ENCODE data around the gene GNPNAT1.

The GNPNAT1 gene

DNA sequence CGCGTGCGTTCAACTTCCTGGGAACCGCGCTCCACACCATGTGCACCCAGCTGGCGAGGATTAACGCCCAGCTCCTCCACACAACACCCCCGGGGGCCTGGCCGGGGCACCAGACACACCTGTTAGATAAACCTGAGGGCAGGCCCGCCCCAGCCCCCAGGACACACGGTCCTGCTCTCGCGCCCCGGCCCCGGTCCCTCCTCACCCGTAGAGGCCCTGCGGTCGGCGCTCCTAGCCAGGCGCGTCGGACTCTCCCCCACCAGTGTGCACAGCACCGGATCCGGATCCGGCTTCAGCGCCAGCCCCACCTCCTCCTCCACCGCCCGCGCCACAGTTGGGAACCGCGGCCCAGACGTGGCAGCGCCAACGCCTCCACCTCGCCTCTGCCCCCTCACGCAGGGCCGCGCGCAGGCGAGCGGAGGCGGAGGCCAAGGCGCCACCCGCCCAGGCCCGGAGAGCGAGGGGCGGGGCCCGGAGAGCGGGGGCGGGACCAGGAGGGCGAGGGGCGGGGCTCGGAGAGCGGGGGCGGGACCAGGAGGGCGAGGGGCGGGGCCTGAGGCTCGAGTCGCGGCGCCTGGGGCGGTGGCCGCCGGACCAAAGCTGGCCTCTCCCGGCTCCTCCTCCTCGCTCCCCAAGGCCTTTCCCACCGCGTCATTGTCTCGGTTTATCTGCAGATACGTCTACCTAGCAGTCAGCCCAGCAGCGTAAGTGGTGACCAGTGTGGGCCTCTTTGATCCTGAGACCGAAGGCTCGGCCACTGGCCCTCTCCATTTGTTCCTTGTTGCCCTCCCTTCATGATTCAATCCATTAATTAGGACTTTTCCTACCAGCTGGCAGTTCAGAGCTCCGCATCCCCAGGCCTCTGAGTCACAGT lies at the start of gene GNPNAT1:
Gene GNPNAT1, minus strand, starts transcription at position 385 of the 874 bp plus-strand sequence. CDS start 6,957 bp downstream, outside the sequence.
- DNase-seq (ENCODE audit: low spot score) = peak; percentile 91

DNA sequence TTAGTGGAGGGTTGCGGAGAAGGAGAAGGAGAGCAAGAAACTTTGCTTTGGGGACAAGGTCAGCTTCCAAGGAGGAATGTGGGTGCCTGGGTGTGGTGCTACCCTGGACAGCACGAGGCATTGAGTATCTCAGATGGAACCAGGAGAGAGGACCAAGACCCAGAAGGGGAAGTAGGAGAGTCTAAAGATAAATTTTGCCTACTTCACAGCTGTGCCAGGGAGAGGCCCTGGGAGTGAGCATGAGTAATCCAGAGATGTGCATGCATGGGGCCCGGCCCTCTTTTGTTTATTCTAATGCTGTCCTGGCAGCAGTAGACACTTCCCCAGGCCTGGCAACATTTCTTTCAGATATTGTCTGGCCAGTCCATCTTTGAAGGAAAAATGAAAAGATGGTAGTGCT lies 49.5 kb upstream of the GNPNAT1 start:
- DNase-seq (ENCODE audit: low spot score) = no peak

DNA sequence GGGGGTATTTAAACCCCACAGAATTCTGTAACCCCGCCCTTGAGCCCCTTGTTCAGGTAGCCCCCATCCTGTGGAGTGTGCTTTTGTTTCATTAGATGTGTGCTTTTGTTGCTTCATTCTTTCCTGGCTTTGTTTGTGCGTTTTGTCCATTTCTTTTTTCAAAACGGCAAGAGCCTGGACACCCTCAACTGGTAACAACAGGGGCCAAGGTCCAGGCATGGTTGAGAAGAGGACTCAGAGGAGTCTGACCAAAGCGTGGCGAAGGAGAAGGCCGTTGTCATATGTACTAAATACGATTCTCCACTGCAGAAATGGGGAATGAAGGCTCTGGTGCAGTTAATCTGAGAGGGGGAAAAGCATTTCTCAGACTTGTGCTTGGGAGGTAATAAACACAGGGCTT lies 46.0 kb upstream of the GNPNAT1 start:
- no peak for DNase-seq (ENCODE audit: low spot score)

DNA sequence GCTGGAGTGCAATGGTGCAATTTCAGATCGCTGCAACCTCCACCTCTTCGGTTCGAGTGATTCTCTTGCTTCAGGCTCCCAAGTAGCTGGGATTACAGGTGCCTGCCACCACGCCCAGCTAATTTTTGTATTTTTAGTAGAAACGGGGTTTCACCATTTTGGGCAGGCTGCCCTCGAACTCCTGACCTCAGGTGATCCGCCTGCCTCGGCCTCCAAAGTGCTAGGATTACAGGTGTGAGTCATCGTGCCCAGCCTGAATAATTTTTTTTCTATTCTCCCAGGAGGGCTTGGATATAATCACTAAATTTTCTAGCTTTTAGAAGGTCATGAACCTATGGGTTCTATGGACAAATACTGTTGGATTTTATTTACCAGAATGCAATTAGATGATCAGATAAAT lies 44.7 kb upstream of the GNPNAT1 start:
- DNase-seq (ENCODE audit: low spot score) = no peak

DNA sequence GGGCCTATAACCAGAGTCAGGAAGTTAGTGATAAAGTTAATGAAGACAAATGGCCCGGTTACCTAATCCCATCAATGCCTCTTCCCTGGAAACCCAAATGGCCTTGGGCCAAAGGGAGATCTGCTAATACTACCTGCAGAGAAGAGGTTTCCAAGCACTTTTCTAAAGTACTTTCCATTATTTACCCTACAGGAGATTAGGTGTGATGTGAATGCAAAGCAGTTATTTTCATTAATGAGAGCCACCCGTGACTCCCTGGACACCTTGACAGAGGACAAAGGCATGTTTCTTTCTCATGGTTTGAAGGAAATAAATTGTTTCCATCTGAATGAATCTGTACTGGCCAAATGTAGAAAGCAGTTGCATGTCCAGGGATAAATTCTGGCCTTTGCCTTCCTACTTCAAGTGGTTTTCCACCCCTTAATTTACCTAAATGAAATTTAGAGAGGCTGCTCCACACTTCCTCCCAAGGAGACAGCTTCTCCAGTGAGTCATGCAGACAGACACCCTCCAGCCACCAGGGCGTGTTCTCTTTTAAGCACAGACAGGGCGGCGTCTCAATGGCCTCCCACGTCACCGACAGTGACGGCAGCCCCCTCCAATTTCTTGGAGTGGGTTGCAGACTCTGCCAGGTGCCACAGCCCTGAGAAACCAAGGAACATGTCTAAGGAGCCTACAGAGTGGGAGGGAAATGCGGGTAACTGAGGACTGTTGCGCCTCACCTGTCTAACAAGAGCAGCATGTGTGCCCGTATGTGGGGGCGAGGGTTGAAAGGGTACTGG lies 43.9 kb upstream of the GNPNAT1 start:
- no peak for DNase-seq (ENCODE audit: low spot score)

DNA sequence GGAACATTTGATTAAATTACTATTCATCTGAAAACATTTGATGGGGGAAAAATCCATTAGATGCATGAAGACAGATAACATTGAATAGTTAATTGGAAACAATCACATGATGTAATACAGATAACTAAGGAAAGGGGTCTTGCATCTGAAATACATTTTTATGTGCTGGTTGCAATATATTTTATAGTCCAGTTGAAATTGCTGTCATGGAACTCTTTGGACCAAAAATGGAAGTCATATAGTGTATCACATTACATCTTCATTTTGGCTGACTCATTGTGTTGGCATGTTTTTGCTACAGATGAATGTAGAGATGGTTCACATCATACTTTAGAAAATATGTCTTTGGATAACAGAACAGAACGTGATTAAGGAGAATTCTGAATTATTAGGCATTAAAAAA lies 43.0 kb upstream of the GNPNAT1 start:
- no peak for DNase-seq (ENCODE audit: low spot score)

DNA sequence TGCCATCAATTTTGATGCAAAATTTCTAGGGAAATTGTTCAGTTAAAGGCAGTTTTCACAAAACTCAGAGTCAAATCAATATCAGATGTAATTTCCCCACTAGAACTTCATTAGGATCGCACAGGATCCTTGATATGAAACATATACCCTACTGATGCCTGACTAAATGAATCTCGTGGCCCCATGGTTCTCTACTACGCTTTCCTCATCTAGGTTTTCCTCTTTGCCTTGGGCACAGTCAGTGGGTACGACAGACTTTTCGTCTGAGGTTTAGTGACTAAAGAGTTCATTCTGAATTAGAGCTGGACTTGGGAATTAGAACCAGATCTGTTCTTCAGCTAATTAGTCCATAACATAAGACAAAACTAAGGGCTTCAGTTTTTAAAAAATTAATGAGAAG lies 42.5 kb upstream of the GNPNAT1 start:
- DNase-seq (ENCODE audit: low spot score) = no peak

DNA sequence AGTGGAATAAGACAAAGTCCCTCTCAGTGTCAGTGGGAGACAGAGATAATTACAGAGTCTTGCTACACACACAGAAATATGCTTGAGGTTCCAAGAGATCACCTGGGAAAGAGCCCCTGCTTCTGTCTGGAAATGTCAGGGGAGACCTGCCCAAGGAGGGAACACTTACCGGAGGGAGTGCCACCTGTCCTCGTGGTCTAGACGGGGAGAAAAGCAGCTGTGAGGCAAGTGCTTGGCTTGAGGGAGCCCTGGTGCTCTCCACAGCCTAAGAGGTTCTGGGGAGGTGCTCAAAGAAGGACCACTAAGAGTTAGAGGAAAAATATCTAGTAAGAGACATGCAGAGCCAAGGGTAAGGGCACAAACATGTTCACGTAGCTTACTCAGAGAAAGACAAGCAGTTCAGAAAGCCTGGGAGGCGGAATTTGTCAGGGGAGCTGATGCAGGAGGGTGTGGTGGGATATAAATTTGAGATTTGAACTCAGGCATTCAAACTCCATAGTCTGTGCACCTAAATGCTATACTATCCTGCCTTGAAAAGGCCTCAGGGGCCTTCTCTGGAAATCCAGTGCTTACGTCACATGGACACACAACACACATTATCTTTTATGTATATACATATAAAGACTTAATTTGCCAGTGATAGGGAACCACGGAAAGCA lies 38.2 kb upstream of the GNPNAT1 start:
- no peak for DNase-seq (ENCODE audit: low spot score)

DNA sequence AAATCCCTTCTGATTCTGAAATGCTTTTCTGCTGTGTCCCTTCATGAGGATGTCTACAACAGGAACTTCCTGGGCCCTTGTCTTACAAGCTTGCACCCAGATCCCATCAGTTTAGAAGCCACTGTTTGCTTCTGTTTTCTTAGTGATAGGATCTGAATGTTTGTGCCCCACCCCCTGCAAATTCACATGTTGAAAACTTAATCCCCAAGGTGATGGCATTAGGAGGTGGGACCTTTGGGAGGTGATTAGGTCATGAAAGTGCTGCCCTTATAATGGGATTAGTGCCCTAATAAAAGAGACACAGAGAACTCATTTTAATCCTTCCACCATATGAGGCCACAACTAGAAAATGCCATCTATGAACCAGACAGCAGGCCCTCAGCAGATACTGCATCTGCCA lies 36.0 kb upstream of the GNPNAT1 start:
- no peak for DNase-seq (ENCODE audit: low spot score)

DNA sequence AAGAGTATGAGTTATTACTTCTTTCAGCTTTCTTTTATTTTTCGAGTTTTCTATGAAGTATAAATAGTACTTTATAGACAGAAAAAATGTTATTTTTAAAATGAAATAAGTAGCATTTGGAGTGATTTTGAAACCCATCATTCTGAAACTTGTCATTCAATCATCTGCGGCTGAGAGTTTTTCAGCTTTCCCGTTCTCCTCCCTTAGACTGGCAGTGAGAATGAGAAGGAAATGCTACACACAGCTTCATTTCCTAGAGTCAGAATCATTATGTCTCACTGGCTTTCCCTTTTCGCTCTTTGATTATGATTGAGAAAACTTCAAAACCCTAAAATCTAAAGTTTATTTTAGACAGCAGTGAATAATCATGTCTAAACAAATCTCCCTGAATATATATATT lies 33.7 kb upstream of the GNPNAT1 start:
- no peak for DNase-seq (ENCODE audit: low spot score)

DNA sequence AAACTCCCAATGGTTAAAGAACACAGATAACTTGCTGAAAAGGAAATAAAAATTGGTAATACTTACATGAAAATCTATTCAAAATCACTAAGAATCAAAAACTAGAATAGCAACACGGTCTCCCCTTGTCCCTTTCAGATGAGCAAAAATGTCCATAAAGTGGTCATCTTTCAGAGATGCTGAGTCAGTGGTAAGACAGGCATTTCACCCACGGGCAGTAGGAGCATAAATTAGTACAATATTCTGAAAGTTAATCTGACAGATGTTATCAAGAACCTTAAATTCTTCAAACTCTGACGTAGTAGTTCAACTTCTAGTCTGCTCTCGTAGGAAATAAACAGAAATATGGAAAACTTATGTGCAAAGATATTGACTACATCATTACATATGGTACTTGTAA lies 33.1 kb upstream of the GNPNAT1 start:
- no peak for DNase-seq (ENCODE audit: low spot score)

DNA sequence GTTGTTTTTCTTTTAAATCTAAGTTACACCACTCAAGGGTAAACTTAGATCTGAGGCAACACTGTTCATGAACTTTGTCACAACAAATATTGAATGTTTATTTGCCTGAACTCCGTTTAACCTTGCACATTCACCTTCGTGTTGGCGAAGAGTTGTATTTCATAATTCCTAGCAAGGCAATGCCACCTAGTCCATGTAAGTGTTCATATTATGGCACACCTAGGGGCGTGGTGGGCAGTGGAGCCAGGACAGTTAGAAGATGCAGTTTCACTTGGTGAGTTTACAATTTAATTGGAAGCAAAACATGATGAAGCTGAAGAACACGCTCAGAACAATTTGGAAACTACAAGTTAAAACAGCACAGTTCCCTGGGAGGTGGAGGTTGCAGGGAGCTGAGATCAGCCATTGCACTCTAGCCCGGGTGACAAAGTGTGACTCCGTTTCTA lies 30.4 kb upstream of the GNPNAT1 start:
- no peak for DNase-seq (ENCODE audit: low spot score)

DNA sequence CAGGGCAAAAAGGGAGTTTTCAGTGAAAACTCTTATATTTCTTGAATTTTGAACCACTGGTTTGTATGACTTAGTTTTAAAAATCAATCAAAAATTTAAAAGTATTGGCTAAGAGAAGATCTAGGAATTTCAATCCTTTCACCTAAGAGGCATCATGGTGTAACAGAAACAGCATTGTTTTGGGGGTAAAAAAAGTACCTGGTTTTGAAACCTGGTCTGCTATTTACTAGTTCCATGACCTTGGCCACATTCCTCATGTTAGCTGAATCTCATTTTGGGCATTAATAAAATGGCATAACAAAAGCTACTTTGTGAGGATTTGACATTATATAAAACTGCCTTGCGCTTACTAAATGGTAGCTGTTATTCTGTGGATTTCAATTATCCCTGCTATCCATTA lies 16.7 kb upstream of the GNPNAT1 start:
- no peak for DNase-seq (ENCODE audit: low spot score)

DNA sequence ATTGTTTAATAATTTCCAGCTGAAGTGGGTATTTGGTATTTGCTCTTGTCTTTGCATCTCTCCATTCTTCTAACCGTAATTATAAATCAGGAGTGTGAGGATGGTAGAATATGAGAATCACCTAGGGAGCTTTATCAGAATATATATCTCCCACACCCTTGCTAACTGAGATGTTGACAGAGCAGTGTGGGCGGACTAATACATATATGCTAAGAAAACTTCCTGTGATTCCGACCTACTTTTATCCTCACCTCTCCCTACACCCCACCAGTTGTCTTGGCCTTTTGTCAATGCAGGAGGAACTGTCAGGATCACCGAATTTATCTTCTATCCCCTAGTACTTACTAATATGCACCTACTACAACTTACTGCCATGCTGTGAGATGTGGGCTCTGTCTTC lies 14.7 kb upstream of the GNPNAT1 start:
- no peak for DNase-seq (ENCODE audit: low spot score)

DNA sequence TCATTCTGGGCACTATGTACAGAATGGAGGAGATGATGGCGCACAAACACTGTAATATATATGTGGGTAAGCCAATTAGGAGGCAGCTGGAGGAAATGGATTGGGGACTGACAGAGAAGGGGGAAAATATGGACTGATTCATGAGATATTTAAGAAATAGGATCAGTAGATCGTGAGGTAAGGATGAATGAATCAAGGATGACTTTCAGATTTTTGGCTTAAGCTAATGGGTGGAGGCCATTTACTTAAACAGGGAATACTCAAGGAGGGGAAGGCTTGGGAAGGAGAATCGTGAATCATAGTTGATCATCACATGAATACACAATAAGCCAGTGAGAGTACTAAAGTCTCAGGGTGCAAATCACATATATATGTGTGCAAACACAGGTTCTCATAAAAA lies 11.2 kb upstream of the GNPNAT1 start:
- no peak for DNase-seq (ENCODE audit: low spot score)

DNA sequence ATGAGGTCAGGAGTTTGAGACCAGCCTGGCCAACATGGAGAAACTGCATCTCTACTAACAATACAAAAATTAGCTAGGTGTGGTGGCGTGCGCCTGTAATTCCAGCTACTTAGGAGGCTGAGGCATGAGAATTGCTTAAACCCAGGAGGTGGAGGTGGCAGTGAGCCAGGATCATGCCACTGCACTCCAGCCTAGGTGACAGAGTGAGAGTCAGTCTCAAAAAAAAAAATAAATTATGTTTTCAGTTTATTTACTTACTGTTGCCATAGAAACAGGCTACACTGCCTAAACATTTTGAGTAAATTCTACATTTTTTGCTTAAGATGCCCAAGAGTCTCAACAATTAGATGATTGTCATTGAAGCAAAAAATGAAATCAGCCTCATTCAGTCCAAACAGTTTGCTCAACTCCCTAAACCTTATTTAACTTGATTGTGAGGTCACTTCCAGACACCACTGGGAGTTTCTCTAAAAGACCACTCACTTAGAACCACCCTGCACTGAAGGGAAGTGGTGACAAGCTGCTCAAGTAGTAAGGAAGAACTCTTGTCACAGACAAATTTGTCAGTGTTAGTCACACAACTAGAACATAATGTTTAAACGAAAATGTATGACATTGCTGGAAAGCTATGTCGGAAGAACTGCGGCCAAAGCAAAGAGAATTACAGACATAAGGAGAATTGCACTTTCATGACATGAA lies 9.8 kb upstream of the GNPNAT1 start:
- no peak for DNase-seq (ENCODE audit: low spot score)

DNA sequence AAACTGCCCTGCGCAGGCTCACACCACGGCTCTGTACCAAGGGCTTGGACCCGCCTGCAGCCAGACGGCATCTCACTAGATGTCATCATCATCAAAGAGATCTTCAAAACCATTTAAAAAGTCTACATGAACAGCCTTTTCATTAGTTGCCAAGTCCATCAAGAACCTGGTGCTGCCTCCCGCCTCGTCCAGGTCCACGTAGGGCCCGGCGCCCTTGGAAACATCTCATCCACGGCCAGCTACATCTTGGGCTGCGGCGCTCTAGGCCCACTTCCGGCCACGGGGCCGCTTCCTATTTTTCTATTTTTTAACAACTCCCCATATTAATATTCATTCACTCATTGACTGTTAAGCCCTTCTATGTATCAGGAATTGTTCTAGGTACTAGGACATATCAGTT lies 7.4 kb upstream of the GNPNAT1 start:
- DNase-seq (ENCODE audit: low spot score) = no peak

DNA sequence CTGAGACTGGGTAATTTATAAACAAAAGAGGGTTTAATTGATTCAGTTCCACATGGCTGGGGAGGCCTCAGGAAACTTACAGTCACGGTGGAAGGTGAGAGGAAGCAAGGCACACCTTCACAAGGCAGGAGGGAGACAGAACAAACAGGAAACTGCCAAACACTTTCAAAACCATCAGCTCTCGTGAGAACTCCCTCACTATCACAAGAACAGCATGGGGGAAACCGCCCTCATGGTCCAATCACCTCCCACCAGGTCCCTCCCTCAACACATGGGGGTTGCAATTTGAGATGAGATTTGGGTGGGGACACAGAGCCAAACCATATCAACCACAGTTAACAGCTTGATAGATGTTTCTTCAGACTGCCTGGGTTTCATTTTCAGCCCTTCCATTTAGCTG lies 6.2 kb upstream of the GNPNAT1 start:
- no peak for DNase-seq (ENCODE audit: low spot score)

DNA sequence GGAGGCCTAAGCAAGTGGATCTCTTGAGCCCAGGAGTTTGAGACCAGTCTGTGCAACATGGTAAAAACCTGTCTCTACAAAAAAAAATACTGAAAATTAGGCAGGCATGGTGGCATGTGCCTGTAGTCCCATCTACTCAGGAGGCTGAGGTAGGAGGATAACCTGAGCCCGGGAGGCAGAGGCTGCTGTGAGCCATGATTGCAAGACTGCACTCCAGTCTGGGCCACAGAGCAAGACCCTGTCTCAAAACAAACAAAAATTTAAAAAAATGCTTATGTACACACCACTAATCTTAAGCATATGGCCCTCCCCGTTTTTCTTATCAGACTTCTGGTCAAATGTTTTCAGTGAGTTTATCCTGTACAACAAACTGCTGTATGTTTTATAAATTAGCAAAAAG lies 1.7 kb upstream of the GNPNAT1 start:
- no peak for DNase-seq (ENCODE audit: low spot score)

DNA sequence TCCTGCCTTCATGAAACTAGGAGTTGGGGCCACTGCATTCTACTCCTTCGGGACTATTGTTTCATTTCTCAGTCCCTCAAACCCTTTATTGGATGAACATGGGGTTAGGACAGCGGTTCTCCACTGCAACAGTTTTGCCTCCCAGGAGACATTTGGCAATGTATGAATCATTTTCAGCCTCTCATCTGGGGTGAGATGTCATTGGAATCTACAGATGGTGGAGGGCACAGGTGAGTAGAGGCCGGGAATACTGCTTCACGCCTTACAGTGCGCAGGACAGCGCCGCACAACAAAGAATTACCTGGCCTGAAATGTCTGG lies 649 bp upstream of the GNPNAT1 start:
- no peak for DNase-seq (ENCODE audit: low spot score)

DNA sequence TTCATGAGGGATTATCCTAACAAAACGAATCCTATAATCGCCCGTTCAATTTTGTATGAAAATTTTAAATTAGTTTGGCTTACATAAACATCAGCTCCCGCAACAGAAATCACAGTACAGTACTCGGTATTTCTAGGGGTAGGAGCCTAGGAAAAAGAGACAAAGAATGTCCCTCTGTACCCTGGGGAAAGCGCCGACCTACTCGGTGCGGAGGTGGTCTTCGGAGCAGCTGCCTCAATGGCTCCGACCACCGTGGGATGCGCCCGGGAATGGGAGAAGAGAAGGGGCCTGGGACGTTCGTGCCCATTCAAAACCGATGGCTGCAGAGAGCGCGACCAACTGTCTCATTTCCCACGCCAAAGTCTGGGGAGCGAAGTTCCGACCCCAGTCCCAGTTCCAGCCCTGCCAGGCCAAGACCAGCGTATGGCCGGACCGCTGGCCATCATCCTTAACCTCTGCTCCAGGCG lies 618 bp downstream of the GNPNAT1 start:
- DNase-seq (ENCODE audit: low spot score) = no peak
